Measurements from ENCODE around the gene OR4S2. TPM values are rescaled to one million over a fixed set of nuclear protein-coding genes. Genes with fewer than 3 reads are reported as not detected.

OR4S2 gene, protein sequence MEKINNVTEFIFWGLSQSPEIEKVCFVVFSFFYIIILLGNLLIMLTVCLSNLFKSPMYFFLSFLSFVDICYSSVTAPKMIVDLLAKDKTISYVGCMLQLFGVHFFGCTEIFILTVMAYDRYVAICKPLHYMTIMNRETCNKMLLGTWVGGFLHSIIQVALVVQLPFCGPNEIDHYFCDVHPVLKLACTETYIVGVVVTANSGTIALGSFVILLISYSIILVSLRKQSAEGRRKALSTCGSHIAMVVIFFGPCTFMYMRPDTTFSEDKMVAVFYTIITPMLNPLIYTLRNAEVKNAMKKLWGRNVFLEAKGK
- not detected for polyA plus RNA-seq (2013, experiment 1 of 2; ENCODE audit: insufficient read length)
- polyA plus RNA-seq (2013, experiment 2 of 2; ENCODE audit: insufficient read length), result not detected

- DNase-seq, result no peak
These were observed at the start of gene OR4S2 for GRCh38 chr11:55648027-55648426. OR4S2 (plus strand) TSS chr11:55648327; CDS start chr11:55650904, 2,577 bp downstream.

DNA sequence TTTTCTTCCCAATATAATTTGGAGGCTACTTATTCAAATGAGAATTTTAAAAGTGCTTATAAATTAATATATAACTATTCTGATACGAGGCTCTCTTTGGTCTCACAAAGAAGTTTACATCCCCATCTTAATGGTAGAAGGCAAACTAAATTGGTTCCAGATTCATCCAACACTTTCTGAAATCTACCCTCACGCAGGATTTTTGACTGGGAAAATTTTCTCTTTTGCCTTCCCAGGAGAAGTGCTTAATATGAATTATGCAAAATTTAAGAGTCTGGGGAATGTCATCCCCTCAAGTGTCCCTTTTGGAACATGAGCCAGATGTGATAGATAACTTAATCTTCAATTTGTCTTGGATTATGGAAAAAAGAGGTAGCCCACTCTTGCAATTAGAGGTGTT is 40.6 kb upstream of the OR4S2 start, which contains the start of gene OR4C11:
OR4C11 (minus strand) TSS at position 101 of the 400 bp plus-strand sequence. CDS start 3,272 bp downstream, outside the sequence.
- no peak for DNase-seq

DNA sequence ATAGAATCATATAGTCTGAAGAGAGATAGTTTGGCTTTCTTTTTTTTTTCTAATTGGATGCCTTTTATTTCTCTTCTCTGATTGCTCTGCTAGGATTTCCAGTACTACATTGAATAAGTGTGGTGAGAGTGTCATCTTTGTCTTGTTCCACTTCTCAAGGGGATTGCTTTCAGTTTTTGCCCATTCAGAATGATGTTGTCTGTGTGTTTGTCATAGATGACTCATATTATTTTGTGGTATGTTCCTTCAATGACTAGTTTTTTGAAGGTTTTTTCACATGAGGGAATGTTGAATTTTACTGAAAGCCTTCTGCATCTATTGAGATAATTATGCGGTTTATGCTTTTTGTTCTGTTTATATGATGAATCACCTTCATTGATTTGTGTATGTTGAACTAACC is 23.6 kb upstream of the OR4S2 start:
- DNase-seq, result no peak

- DNase-seq, result no peak
These were observed 13.3 kb upstream of the OR4S2 start, which contains the start of gene OR4P4 for GRCh38 chr11:55634813-55635212. OR4P4 (plus strand) TSS chr11:55635113.

DNA sequence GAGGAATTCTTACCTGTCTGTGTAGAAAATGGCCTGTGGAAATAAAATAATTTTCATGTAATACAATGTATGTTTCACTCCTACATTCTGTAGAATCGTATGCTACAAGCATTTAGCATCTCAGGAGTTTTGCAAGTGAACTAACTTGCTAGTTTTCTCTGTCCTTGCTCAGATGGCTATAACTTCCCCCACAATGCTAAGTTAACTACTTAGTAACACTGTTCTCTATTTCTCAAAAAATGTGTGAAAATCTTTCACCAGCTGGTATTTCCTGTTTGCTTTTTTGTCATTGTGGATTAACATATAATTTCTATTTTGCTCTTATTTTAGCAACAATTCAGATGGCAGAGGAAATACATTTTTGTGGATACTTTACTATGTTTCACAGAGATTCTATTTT is 4.4 kb downstream of the OR4S2 start:
- DNase-seq, result no peak

- no peak for DNase-seq
These were observed 7.0 kb downstream of the OR4S2 start for GRCh38 chr11:55655096-55655495.

DNA sequence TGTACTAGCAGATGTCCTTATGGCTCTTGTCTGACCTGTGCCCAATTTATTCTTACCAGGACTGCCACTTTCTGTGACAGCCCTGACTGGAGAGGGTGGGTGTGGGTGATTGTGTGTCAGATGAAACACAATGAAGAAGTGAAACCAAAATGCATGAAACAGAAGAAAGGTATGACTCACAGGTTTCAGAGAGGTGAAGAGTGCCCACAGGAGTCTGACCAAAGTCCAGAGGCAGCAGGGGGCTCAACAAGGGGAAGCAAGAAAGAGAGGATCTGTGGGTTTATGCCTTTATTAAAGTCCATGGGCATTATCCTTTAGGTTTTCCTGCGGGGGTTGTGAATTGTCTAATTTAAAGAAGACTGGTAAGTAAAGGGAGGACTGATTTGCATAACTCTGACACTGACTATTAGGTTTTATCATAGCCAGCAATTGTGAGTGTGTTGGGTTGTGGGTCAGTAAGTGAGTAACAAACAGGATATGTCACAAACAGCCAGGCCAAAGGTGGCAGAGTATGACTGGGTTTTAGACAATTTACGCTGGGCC is 10.0 kb downstream of the OR4S2 start:
- DNase-seq, result no peak

DNA sequence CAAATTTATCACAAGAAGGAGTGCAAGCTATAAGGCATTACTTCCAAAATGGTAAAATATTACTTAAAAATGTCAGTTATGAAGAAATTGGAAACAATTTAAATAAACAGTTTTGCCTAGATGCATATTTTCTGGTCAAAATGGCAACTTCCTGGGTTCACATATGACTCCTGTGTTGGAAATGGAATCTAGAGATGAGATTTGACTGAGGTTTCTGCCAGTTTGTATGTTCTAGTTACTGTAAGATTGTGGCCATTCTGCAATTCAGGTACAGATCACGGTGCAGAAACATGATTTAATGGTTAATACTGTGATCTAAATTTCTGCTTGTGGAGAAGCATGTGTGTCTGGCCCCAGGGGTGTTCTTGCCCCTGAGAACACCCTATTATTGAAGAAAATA is 10.5 kb downstream of the OR4S2 start:
- no peak for DNase-seq

DNA sequence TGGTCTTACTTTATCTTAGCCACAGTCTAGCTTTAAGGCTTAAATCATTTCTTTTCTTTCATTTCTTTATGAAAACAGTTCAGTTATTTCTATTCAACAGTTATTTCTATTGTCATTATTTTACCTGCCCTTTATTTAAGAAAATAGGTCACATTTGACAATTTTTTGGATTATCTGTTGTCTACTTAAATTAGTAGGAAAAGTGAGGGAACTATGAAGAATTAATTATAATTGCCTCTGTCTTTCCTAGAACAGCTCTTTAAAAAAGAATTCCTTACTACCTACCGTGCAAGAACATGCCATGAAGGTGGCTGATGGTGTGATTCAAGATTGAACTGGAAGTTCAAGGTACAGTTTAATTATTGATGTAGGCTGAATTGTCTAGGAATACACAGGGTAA is 13.8 kb downstream of the OR4S2 start, which contains the start of gene OR4C6:
OR4C6 (plus strand) TSS at position 301 of the 400 bp plus-strand sequence. CDS start 2,966 bp downstream, outside the sequence.
- DNase-seq, result no peak

DNA sequence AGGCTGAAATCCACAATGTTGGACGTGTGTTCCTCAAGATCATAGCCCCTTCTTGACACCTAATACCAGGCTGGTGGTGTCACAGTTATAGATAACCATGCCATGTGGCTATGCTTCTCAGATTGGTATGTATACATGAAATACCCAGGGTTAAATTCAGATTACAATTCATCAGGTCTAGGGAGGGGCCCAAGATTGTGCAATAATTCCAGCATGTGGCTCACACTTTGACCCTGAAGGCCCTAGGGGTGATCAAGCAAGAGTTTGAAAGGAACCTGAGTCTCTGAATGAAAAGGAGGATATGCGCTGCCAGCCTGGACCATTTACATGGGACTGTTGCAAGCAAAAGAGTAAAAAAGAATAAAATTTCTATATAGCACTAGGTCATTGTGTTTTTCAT is 21.2 kb downstream of the OR4S2 start:
- no peak for DNase-seq

DNA sequence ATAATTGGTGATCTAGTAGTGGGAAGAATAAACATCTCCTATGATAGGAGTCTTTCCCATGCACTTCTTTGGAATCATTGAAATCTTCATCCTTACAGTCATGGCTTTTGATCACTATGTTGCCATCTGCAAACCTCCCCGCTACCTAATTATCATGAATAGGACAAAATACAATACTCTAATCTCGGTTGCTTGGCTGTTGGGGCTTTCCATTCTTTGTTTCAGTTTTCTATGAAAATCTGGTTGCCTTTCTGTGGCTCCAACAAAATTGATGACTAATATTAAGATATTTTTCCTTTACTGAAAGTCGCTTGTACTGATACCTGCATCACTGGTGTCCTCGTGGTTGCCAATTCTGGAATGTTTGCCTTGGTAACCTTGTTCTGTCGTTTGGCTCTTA is 25.7 kb downstream of the OR4S2 start:
- no peak for DNase-seq

- DNase-seq, result no peak
These were observed 49.7 kb downstream of the OR4S2 start for GRCh38 chr11:55697817-55698216.

GRCh38 chr11:55701429-55701828 is 53.3 kb downstream of the OR4S2 start:
- no peak for DNase-seq
